Measurements from ENCODE around the gene ADAM19.

ADAM19 gene

GRCh38 chr5:157562111-157562581 lies 13.4 kb downstream of the ADAM19 start:
- DNase-seq (ENCODE audit: low spot score in 2 of 2): no peak
- H3K4me3 ChIP-seq: no peak overlapping the region
- H3K4me1 ChIP-seq: no peaks in the 10 kb centered on the region
- no peaks in the 10 kb centered on the region for H3K27me3 ChIP-seq (ENCODE audit: low read depth)
- H3K36me3 ChIP-seq (replicated peaks): no peaks in the 10 kb centered on the region
- in situ Hi-C loops (cut with MboI; ENCODE audit: low sequenced_read_pairs): no loop called here
- no peaks in the 10 kb centered on the region for H3K9me3 ChIP-seq

- H3K9me3 ChIP-seq: no peaks in the 10 kb centered on the region
- in situ Hi-C loops (cut with MboI; ENCODE audit: low sequenced_read_pairs): no loop called here
- no peak overlapping the region for H3K4me3 ChIP-seq
- no peak for DNase-seq (ENCODE audit: low spot score in 2 of 2)
- no peaks in the 10 kb centered on the region for H3K4me1 ChIP-seq
- H3K36me3 ChIP-seq (replicated peaks): no peaks in the 10 kb centered on the region
- H3K27me3 ChIP-seq (ENCODE audit: low read depth): no peaks in the 10 kb centered on the region
These were observed 14.5 kb downstream of the ADAM19 start for GRCh38 chr5:157561110-157561509.

- DNase-seq (ENCODE audit: low spot score in 2 of 2): no peak
- Histone ChIP-seq H3K4me1 (no peaks in the 10 kb centered on the region), H3K9me3 (no peaks in the 10 kb centered on the region), H3K36me3 (replicated peaks) (no peaks in the 10 kb centered on the region), H3K4me3 (no peak overlapping the region), H3K27me3 (ENCODE audit: low read depth) (no peaks in the 10 kb centered on the region)
- in situ Hi-C loops (cut with MboI; ENCODE audit: low sequenced_read_pairs): no loop called here
These were observed 16.3 kb downstream of the ADAM19 start for GRCh38 chr5:157559301-157559700.

GRCh38 chr5:157558681-157559080 lies 16.9 kb downstream of the ADAM19 start:
- H3K4me1 ChIP-seq: no peaks in the 10 kb centered on the region
- no peaks in the 10 kb centered on the region for H3K36me3 ChIP-seq (replicated peaks)
- no peaks in the 10 kb centered on the region for H3K9me3 ChIP-seq
- H3K4me3 ChIP-seq: no peak overlapping the region
- DNase-seq (ENCODE audit: low spot score in 2 of 2): no peak
- H3K27me3 ChIP-seq (ENCODE audit: low read depth): no peaks in the 10 kb centered on the region
- in situ Hi-C loops (cut with MboI; ENCODE audit: low sequenced_read_pairs): no loop called here

GRCh38 chr5:157558041-157558595 lies 17.5 kb downstream of the ADAM19 start:
- Histone ChIP-seq H3K4me3 (no peak overlapping the region), H3K27me3 (ENCODE audit: low read depth) (no peaks in the 10 kb centered on the region), H3K36me3 (replicated peaks) (no peaks in the 10 kb centered on the region), H3K9me3 (no peaks in the 10 kb centered on the region), H3K4me1 (no peaks in the 10 kb centered on the region)
- in situ Hi-C loops (cut with MboI; ENCODE audit: low sequenced_read_pairs): no loop called here
- DNase-seq (ENCODE audit: low spot score in 2 of 2): no peak

GRCh38 chr5:157556615-157557418 lies 18.8 kb downstream of the ADAM19 start:
- Histone ChIP-seq H3K4me1 (no peaks in the 10 kb centered on the region), H3K27me3 (ENCODE audit: low read depth) (no peaks in the 10 kb centered on the region), H3K9me3 (no peaks in the 10 kb centered on the region), H3K4me3 (no peak overlapping the region), H3K36me3 (replicated peaks) (no peaks in the 10 kb centered on the region)
- DNase-seq (ENCODE audit: low spot score in 2 of 2): no peak
- in situ Hi-C loops (cut with MboI; ENCODE audit: low sequenced_read_pairs): no loop called here

- Histone ChIP-seq H3K4me1 (no peaks in the 10 kb centered on the region), H3K36me3 (replicated peaks) (no peaks in the 10 kb centered on the region), H3K9me3 (no peaks in the 10 kb centered on the region), H3K27me3 (ENCODE audit: low read depth) (no peaks in the 10 kb centered on the region), H3K4me3 (no peak overlapping the region)
- in situ Hi-C loops (cut with MboI; ENCODE audit: low sequenced_read_pairs): no loop called here
- DNase-seq (ENCODE audit: low spot score in 2 of 2): no peak
These were observed 20.4 kb downstream of the ADAM19 start for GRCh38 chr5:157555037-157555640.

GRCh38 chr5:157554179-157555036 lies 21.2 kb downstream of the ADAM19 start:
- no peak for DNase-seq (ENCODE audit: low spot score in 2 of 2)
- no peaks in the 10 kb centered on the region for H3K9me3 ChIP-seq
- in situ Hi-C loops (cut with MboI; ENCODE audit: low sequenced_read_pairs): no loop called here
- no peaks in the 10 kb centered on the region for H3K4me1 ChIP-seq
- no peaks in the 10 kb centered on the region for H3K27me3 ChIP-seq (ENCODE audit: low read depth)
- H3K4me3 ChIP-seq: no peak overlapping the region
- H3K36me3 ChIP-seq (replicated peaks): no peaks in the 10 kb centered on the region

GRCh38 chr5:157552650-157553049 lies 22.9 kb downstream of the ADAM19 start:
- in situ Hi-C loops (cut with MboI; ENCODE audit: low sequenced_read_pairs): no loop called here
- Histone ChIP-seq H3K4me1 (no peaks in the 10 kb centered on the region), H3K4me3 (no peak overlapping the region), H3K9me3 (no peaks in the 10 kb centered on the region), H3K36me3 (replicated peaks) (no peaks in the 10 kb centered on the region), H3K27me3 (ENCODE audit: low read depth) (no peaks in the 10 kb centered on the region)
- no peak for DNase-seq (ENCODE audit: low spot score in 2 of 2)

GRCh38 chr5:157550663-157551062 lies 24.9 kb downstream of the ADAM19 start:
- H3K4me1 ChIP-seq: no peaks in the 10 kb centered on the region
- H3K36me3 ChIP-seq (replicated peaks): no peaks in the 10 kb centered on the region
- H3K27me3 ChIP-seq (ENCODE audit: low read depth): no peaks in the 10 kb centered on the region

GRCh38 chr5:157549954-157550549 lies 25.5 kb downstream of the ADAM19 start:
- Histone ChIP-seq H3K4me3 (no peak overlapping the region), H3K4me1 (no peaks in the 10 kb centered on the region), H3K27me3 (ENCODE audit: low read depth) (no peaks in the 10 kb centered on the region), H3K9me3 (no peaks in the 10 kb centered on the region), H3K36me3 (replicated peaks) (no peaks in the 10 kb centered on the region)
- in situ Hi-C loops (cut with MboI; ENCODE audit: low sequenced_read_pairs): no loop called here
- DNase-seq (ENCODE audit: low spot score in 2 of 2): no peak

More at GRCh38 chr5:157550663-157551062, 24.9 kb downstream of the ADAM19 start:
- Histone ChIP-seq H3K9me3 (no peaks in the 10 kb centered on the region), H3K4me3 (no peak overlapping the region)
- no peak for DNase-seq (ENCODE audit: low spot score in 2 of 2)
- in situ Hi-C loops (cut with MboI; ENCODE audit: low sequenced_read_pairs): no loop called here

GRCh38 chr5:157549283-157549629 lies 26.3 kb downstream of the ADAM19 start:
- no peak for DNase-seq (ENCODE audit: low spot score in 2 of 2)
- H3K36me3 ChIP-seq (replicated peaks): no peaks in the 10 kb centered on the region
- H3K9me3 ChIP-seq: no peaks in the 10 kb centered on the region
- H3K4me1 ChIP-seq: no peaks in the 10 kb centered on the region
- no peaks in the 10 kb centered on the region for H3K27me3 ChIP-seq (ENCODE audit: low read depth)
- in situ Hi-C loops (cut with MboI; ENCODE audit: low sequenced_read_pairs): no loop called here
- no peak overlapping the region for H3K4me3 ChIP-seq

GRCh38 chr5:157548513-157549282 lies 26.9 kb downstream of the ADAM19 start:
- no peak for DNase-seq (ENCODE audit: low spot score in 2 of 2)
- no peak overlapping the region for H3K4me3 ChIP-seq

More at GRCh38 chr5:157548513-157549282, 26.9 kb downstream of the ADAM19 start:
- in situ Hi-C loops (cut with MboI; ENCODE audit: low sequenced_read_pairs): no loop called here
- Histone ChIP-seq H3K27me3 (ENCODE audit: low read depth) (no peaks in the 10 kb centered on the region), H3K4me1 (no peaks in the 10 kb centered on the region), H3K9me3 (no peaks in the 10 kb centered on the region), H3K36me3 (replicated peaks) (no peaks in the 10 kb centered on the region)

All from HAP-1 (cell line).